Activated CD8-positive, alpha-beta memory T cell treated with anti-CD3 and anti-CD28 coated beads for 48 hours (primary cell): ENCODE results near the gene HIBCH.
A peak's percentile ranks its signal among the peaks of the same experiment; 100 is the strongest.

Source experiments
- DNase-seq, 3 experiments: peaks; one replicate each; pipeline ENCODE4 v3.0.0-alpha.2; 2020; ENCODE audit warnings: low read depth in 2 of 3, low spot score in 2 of 3

HIBCH gene

DNA sequence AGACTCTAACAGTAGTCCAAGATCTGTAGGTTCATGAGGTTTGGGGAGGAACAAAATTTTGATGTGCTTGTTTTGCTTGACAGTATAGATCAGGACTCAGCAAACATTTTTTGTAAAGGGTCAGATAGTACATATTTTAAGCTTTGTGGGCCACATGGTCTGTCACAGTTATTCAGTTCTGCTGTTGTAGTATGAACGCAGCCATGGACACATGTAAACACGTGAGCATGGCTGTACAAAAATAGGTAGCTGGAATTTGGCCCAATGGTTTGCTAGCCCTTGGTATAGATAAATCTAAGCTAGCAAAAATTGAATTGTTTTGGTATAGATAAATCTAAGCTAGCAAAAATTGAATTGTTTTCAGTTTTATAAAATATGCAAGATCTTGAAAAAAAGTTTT, 120.5 kb downstream of the HIBCH start:
- DNase-seq: no peak

DNA sequence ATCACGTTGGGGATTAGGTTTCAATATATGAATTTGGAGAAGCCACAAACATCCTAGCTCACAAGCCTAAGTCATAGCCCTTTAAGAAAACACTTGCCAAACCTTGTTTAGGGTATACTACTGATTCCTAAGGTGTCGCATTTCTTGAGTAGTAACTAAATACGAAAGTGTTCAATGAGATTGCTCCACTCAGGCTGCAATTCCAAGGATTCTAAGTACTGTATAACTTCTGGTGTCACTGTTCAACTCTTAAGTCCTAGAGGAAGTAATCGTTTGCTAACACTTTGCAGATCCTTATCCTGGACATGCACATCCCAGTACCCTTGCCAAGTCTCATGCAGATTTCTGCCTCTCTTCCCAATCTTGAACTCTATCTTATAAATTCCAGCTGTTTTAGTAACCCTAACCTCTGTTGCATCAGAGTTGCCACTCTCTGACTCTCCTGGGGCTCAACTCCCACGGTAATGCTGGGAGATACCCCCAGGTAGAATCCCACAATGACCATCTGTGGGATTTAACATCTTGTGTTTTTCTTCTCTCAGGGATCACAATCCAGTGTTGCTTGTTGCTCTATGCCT, 122.4 kb downstream of the HIBCH start:
- DNase-seq: no peak

DNA sequence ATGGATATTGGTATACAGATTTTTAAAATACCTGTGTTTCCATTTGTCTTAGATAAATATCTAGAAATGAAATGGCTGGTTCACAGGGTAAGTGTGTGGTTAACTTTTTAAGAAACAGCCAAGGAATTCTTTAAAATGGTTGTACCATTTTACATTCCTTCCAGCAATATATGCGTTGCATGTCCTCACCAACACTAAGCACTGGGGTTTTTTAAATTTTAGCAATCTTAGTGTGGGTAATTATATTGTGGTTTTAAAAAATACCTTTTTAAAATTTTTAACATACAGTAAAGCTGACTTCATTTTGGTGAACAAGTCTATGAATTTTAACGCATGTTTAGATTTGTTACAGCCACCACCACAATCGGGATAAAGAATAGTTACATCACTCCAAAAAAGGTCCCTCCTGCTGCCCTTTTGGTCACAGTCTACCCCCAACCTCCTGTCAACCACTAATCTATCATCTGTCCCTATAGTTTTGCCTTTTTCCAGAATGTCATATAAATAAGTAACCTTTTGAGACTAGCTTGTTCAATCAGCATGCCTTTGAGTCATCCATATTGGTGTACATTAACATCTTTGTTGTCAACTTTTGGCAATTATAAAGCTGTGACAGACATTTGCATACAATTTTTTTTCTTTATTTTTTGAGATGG, 129.0 kb downstream of the HIBCH start:
- no peak for DNase-seq

DNA sequence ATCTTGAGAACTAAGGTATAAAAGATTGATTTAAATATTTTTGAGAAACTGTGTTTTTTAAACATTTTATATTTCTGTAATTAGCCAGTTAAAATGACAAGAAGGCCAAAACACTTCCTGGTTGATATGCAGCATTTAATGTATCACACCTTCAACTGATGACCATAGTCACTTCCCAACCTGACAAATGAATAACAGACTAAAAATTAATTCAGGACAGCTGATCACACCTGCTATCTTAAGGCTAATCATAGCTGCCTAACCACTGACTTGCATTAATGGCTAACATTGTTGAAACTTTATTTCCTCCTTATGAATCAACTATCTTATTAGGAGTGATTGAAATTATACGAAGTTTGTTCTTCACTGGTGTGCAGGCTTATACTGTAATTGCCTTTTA, 131.3 kb downstream of the HIBCH start:
- DNase-seq: no peak

DNA sequence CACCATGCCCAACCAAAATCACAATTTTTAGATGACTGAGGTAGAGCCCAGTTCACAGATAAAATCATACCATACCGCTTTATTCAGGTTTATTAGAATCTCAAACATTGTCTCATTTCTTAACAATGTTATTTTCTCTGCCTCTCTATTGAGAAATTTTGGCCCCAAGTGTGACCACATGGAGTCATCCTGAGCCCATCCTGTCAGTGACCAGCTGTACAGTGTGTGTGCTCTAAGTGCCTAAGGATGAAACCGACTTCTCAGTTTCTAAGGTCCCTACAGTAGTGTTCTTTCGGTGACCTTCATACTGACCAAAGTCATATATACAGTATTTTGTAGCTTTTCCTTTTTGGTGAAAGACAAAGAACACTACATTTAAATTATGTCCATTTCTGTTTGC, 133.4 kb downstream of the HIBCH start:
- no peak for DNase-seq

DNA sequence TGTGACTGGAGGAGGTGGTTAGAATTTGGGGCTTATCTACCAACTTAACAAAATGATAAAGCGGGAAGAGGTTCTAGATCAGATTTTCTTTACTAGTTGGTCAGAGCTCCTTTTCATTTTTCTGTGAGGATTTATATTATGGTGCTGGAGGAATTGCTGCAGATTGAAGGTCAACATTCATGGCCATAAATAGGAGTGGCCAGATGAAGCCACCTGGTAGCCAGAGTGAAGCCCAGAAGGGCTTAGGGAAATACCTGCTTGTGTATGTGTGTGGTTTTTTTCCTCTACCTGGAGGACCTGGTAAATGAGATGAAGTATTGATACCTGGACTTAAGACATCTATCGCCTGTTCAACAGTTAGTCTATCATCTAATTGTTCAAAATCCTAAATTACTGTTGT, 134.2 kb downstream of the HIBCH start:
- no peak for DNase-seq

DNA sequence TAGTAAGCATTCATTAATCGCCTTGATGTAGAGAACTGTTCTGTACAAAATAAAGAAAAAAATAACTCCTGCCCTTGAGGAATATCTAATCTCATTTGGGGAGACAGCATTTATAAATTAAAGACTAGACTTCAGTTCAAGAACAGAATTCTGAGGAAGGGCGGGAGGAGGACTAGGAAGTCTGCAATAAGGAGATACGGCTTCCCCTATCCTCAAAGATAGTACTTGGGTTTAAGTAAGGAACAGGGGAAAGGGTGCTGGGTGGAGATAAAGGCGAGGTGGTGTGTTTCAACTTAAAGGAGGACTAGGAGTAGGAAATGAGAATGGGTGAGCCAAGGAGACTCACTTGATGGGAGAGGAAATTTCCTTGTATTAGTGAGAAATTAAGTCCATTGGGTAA, 135.2 kb downstream of the HIBCH start:
- no peak for DNase-seq

DNA sequence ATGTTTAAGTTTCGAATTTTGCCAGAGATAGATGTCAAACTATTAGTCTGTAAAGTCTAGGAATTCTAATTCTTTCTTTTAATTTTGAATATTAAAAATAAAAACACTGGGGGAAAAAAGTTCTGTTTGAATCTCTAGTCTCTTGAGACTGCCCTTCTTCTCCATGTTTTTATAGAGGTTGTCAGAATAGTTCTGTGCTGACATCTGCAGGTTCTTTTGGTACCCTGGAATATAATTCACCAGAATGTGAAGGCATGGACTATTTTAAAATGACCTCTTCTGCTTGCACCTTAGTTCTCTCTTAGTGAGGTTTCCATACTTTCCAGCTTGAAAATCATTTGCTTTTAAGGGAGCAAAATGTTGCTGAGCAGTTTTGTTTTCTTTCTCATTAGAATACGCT, 136.1 kb downstream of the HIBCH start:
- DNase-seq: no peak

DNA sequence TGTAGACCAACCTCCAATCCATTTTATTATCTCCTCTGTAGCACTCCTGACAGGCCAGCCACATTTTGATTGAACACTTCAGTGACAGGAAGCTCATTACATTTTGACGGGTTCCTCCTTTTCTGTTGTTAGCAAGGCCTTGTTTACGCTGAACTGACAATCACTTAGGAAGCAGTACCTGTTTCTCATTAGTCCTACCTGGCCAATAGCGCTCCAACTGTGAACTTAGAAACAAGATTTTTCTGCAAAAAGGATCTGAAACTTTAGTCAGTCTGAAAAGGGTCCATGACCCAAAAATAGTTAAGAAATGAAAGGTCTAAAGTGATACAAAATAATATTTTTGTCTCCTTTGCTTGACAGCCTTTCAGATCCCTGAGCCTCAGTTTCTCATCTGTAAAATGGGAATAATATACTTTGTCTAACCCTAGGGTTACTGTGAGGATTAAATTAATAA, 137.5 kb downstream of the HIBCH start:
- no peak for DNase-seq

DNA sequence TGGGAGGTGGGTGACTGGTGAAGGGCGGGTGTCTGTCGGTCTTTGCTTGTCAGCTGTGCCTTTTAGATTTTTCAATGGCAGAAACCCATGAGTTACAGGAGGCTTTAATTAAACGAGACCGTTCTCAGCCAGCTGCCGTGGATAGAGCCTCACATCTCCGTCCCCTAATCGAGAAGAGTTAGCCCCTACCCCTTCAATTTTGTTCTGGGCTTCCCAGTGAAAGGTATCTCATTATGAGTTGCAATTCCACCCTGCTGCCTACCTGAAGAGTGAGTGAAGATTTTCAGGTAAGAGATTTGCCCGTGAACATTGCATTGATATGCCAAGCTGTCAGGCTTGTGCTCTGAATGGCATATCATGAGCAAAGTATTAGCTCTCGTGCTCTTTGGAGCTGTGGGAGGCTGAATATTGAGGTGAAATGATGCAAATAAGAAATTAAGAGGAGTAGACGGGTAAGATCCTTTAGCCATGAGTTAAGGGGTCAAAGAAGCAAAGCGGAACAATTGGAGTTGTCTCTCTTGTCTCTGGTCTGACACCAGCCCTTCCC, 138.4 kb downstream of the HIBCH start:
- no peak for DNase-seq

DNA sequence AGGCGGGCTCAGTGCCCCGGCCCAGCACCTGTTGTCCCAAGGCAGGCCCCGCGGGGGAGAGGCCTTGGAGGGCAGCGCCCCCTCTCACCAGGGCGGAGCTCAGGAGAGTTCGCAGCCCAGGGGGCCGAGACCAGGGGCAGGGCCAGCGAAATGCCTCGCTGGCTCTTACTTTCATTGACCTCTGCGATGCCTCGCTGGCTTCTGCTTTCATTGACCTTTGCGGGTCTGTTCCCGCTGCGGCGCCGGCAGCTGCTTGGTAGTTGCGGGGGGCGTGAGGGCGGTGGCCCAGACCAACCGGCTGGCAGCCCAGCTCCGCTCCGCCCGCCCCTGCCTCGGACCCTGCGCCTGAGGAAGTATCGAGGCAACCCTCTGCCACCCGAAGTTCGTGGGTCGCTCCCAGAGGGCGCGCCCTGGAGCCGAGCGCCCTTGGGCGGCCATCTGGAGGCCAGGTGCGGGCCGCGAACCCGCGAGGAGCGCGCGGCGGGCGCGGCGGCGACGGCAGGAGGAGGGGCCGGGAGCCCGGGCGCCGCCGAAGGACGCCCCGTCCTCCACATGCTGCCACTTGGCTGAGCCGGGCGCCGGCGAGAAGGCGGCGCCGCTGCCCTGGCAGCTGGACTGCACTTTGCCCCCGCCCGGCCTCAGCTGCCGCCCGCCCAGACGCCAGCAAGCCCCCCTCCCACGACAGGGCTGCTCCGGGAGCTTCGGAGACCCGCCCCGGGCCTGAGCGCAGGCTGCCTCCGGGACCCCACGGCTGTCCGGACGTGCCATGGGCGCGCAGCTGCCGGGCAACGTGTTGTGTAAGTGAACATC, 139.1 kb downstream of the HIBCH start:
- peak in 2 of 3 experiments; percentile 2 to 9 for DNase-seq

DNA sequence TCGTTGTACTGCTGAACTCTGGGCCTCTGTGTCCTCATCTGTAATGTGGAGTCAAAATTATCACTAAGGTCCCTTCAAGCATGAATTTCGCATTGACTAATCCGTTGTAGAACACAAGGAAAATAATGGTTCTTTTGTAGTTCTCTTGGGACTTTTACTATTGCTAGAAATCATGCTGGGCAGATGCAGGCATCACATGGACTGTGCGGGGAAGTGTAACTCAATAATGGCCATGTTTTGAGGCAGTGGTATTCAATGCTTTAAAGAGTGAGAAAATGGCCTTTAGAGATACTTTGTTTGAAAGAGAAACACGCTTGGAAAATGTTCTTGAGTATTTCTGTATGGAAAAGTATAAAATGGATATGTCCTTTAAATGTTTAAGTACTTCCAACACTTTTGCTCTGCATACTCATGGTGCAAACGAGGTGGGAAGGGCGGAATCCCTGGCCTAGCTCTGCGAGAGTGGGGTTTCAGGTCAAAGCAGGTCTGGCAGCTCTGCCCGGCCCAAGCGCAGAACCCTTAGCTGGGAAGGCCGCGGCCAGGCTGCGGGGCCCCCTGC, 139.8 kb downstream of the HIBCH start:
- DNase-seq: no peak

DNA sequence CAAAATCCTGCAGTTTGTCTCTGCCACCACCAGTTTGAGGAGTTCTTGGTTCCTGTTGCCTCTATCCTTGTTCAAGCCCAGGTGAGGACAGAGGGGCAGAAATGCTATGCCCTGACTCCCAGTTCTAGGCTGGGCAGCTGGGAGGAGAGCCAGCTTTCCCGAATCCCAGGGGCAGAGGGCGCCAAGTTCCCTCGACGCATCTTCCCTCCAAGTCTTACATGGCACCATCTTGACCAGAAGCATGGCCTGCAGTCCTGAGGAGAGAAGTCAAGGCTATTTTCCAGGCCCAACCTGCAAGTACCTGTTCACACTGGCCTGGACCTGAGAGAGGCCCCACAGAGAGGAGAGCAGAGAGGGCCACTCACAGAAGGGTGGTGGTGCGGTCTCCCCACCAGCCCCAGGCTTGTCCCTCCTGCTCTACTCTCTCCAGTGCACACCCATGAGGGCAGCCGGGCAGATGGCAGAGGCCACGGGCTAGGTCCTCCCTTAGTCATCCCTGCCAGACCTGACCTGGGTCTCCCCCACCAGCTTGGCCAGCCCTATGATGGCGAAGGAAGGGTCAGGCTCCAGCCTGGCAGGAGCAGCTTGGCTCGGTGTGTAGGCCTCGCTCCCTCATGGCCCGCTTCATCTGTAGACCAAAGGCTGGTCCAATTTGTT, 141.4 kb downstream of the HIBCH start:
- DNase-seq: no peak

DNA sequence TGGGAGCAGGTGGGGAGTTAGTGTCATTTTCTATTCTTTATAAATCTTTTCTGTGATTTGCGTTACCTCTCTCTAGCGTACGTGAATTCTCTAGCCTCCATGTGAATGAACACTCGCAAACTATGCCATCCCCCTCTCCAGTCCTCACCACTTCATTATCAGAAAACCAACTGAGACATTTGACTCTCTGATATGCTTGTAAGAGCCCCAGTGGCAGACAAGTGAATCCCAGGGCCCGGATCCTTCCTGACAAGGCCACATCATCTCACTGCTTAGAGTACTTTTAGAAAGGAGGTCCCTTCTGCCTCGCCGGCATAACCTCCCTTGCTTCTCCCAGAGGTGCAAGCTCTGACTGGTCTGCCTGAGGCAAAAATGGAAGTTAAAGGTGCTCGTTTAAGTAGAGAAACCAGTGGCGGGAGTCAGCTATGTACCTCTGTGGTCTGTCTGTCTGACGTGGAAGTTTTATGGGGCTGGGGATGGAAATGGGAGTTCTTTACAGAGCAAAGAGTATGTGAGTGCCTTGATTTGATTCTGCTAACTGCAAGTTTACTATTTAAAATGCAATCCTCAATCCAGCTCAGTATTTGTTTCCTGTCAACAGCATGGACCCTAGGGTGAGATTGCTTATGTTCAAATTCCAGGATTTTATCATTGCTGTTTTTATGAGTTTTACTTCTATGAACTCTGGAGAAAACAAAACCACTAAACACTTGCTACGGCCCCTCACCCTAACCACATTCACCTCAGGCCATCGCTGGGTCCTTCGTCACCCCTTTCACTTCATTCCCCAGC, 142.2 kb downstream of the HIBCH start:
- no peak for DNase-seq

DNA sequence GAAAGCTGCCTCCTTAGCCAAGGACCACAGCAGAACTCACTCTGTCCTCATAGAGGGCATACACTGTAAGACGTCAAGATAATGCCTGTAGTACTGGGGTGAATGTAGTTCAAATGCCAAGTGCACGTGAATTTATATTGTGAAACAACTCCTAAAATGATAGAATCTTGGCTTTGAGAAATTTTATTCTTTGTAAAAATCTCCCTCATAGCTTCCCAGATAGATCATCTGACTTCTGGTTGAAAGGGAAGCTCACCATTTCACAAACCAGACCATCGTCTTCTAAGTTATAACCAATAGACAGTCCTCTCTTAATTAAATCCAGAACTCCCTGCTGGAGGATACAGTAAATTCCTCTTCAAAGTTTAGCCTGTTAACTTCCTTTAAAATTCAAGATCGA, 146.2 kb downstream of the HIBCH start:
- DNase-seq: no peak

DNA sequence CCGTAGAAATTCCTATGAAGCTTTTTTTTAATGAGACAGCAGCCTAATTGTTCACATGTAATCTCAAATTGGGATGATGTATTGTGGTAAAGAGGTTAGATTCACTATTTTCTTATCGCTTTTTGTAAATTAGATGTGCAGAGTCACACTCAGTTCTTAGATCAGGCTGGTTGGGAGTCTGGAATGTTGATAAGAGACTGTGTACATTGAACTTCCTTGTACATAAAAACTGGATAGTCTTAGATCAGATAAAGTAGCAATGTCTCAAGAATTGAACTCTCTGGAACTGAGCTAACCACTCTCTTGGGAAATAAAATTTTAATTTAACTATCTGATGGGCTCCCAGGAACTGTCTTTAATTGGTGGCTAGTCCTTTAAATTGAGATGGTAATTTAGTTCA, 149.0 kb downstream of the HIBCH start:
- DNase-seq: no peak

DNA sequence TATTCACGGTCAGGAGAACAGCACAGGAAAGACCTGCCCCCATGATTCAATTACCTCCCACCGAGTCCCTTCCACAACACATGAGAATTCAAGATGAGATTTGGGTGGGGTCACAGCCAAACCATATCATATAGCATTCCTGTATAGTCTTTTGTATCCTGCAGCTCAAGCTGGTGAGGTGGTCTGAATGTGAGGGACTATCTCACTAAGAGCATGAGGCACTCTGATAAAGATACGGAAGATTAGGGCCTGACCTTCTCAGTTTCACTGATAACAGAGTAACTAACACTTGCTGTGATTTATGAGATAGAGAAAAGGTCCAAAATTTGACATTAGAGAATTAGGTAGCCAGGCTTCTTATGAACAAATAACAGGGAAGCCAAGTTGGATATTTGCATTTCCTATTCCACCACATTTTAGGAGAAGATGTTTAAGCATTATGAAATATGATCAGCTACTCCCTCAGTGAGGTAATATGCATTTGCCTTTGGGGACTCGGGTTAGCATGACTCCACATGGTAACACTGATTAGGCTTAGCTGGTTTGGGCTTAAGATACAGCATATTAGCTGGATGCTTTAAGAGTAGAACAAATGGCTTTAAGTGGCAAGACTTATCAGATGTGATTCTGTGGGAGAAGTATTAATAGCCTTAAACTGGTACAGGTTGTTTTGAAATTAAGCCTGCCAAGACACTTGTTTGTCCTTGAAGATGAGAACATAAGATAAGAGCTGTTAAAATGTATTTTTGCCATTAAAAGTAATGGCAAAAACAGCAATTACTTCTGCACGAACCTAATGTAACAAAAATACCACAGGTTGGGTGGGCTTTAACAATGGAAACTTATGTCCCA, 150.2 kb downstream of the HIBCH start:
- no peak for DNase-seq

DNA sequence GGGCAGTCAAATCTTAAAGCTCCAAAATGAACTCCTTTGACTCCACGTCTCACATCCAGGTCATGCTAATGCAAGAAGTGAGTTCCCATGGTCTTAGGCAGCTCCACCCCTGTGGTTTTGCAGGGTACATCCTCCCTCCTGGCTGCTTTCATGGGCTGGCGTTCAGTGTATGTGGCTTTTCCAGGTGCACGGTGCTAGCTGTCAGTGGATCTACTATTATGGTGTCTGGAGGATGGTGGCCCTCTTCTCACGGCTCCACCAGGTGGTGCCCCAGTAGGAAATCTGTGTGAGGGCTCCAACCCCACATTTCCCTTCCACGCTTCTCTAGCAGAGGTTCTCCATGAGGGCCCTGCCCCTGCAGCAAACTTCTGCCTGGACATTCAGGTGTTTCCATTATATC, 151.9 kb downstream of the HIBCH start:
- no peak for DNase-seq

DNA sequence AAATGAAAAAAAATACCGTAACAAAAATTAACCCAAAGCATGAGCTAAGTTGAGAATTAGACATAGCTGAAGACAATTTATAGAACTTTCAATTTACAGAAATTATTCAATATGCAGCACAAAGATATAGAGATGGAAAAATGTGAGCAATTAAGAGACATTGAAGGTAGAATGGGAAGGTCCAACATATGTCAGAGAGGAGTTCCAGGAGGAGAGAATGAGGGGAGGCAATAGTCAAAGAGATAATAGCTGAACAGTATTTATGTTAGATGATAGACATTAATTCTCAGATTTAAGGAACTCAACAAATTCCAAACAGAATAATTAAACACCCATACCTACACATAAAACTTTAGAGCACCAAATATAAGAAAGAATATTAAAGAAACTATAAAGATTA, 154.1 kb downstream of the HIBCH start:
- no peak for DNase-seq

DNA sequence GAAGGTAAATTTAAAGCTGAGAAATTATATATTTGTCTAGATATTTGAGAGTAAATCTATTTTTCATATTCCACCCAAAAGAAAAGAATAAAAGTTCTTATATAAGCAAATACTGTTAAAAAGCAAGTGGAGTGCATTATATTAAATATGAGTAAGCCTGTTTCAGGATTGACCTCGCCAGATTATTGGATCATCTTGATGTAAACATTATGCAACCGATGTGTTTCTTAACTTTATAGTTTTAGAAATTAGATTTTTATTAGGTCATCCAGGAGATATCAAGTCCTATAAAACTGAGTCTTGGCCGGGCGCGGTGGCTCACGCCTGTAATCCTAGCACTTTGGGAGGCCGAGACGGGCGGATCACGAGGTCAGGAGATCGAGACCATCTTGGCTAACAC, 156.8 kb downstream of the HIBCH start:
- DNase-seq: no peak
